HG02642 (cell line): ENCODE measurements around the gene POU5F1.

Experiments used
- ATAC-seq: cut with Tn5 transposase; IDR thresholded peaks from one replicate; pipeline ENCODE4 v1.9.1; 2021; ENCODE audit warnings: mild to moderate bottlenecking; ENCODE audit not compliant: unreplicated experiment, poor library complexity

POU5F1 gene

GRCh38 chr6:31144296-31144969 is 26.0 kb downstream of the POU5F1 start:
- no peak for ATAC-seq

- ATAC-seq = no peak
These were observed 27.3 kb downstream of the POU5F1 start for GRCh38 chr6:31143148-31143547.

- no peak for ATAC-seq
These were observed 28.1 kb downstream of the POU5F1 start for GRCh38 chr6:31142361-31142761.

- ATAC-seq = no peak
These were observed 29.8 kb downstream of the POU5F1 start for GRCh38 chr6:31140643-31141042.

- no peak for ATAC-seq
These were observed 30.9 kb downstream of the POU5F1 start for GRCh38 chr6:31139599-31139998.

GRCh38 chr6:31138982-31139381 is 31.5 kb downstream of the POU5F1 start, which contains the start of gene PSORS1C2:
PSORS1C2 (minus strand) TSS chr6:31139066; CDS start chr6:31139026, 40 bp downstream.
- no peak for ATAC-seq

- ATAC-seq = no peak
These were observed 34.8 kb downstream of the POU5F1 start for GRCh38 chr6:31135710-31136109.

- no peak for ATAC-seq
These were observed 37.7 kb downstream of the POU5F1 start for GRCh38 chr6:31132806-31133205.

- no peak for ATAC-seq
These were observed 38.9 kb downstream of the POU5F1 start for GRCh38 chr6:31131595-31131994.

GRCh38 chr6:31130751-31131150 is 39.7 kb downstream of the POU5F1 start:
- no peak for ATAC-seq

- ATAC-seq = no peak
These were observed 41.4 kb downstream of the POU5F1 start for GRCh38 chr6:31129130-31129529.

- no peak for ATAC-seq
These were observed 42.3 kb downstream of the POU5F1 start for GRCh38 chr6:31128093-31128676.

GRCh38 chr6:31126396-31127175 is 43.9 kb downstream of the POU5F1 start:
- no peak for ATAC-seq

- ATAC-seq = no peak
These were observed 44.7 kb downstream of the POU5F1 start for GRCh38 chr6:31125586-31126363.

- no peak for ATAC-seq
These were observed 45.3 kb downstream of the POU5F1 start for GRCh38 chr6:31125162-31125561.

- no peak for ATAC-seq
These were observed 47.4 kb downstream of the POU5F1 start for GRCh38 chr6:31122791-31123706.

- ATAC-seq = no peak
These were observed 49.2 kb downstream of the POU5F1 start for GRCh38 chr6:31121131-31121790.

GRCh38 chr6:31120151-31120915 is 50.1 kb downstream of the POU5F1 start, which contains the start of gene CDSN:
CDSN (minus strand) TSS chr6:31120446; CDS start chr6:31120419, 27 bp downstream.
- ATAC-seq = no peak
